Psoas muscle (tissue), 8 donors: ENCODE results near the gene UGT1A5. TPM values are rescaled to one million over a fixed set of nuclear protein-coding genes. Genes with fewer than 3 reads are reported as not detected.

Source experiments
- ATAC-seq, 4 donors: fragments of 200-7000 bp; cut with Tn5 transposase; one replicate each; pipeline ENCODE4 v1.9.1; 2020; ENCODE audit warnings: moderate library complexity in 3 of 4, mild to moderate bottlenecking in 2 of 4
- DNase-seq, 2 donors: peaks; one replicate each; pipeline ENCODE4 v3.0.0-alpha.2; 2020
- H3K27ac ChIP-seq: fragments of 200-600 bp; one replicate; pipeline ENCODE4 v1.8.0; 2022
- H3K27me3 ChIP-seq, 3 donors: fragments of 200-600 bp in 1 of 3; one replicate each; pipeline versions ENCODE4 v1.6.1 to v1.8.0; 2013 to 2022; ENCODE audit warnings: low read length in 2 of 3, mild to moderate bottlenecking in 2 of 3, moderate library complexity in 1 of 3; ENCODE audit not compliant: insufficient read depth in 3 of 3
- H3K36me3 ChIP-seq, 2 donors: fragments of 200-600 bp in 1 of 2; one replicate each; pipeline versions ENCODE4 v1.6.1 to v1.8.0; 2013 to 2022; ENCODE audit warnings: low read depth in 1 of 2, mild to moderate bottlenecking in 1 of 2, moderate library complexity in 1 of 2; ENCODE audit not compliant: insufficient read depth in 1 of 2
- H3K4me1 ChIP-seq: fragments of 200-600 bp; one replicate; pipeline ENCODE4 v1.8.0; 2022
- H3K4me3 ChIP-seq: fragments of 200-600 bp; one replicate; pipeline ENCODE4 v1.8.0; 2022; ENCODE audit warnings: mild to moderate bottlenecking
- H3K9me3 ChIP-seq: fragments of 200-600 bp; one replicate; pipeline ENCODE4 v1.8.0; 2022
- WGBS, 3 donors: extraction: QIAGEN DNeasy Blood & Tissue Kit; methylation state at CpG; one replicate each; pipeline versions ENCODE4 v1.1.6 to v1.1.7; 2013; 5-methylcytosine and 5-hydroxymethylcytosine counted together
- intact Hi-C, 2 donors: fragments of 100-400 bp; cut with DNase I; formaldehyde crosslinking; loops; one replicate each; pipeline versions ENCODE4 v1.11.0 to v1.14.2; 2022
- polyA plus RNA-seq, 3 donors: library from polyadenylated mRNA; stranded (reverse); fragments of 200-250 nt; gene quantifications; one replicate each; pipeline ENCODE4 v1.2.3, GENCODE V29; 2013
- total RNA-seq, 4 donors: library from RNA; stranded (reverse); fragmentation: NEBNext Ultra II Directional in 2 of 4; extraction: Animal tissue kit (Norgen Biotek cat#: 25700) in 2 of 4; gene quantifications; one replicate each; pipeline versions ENCODE4 v1.2.1 to v1.2.4, GENCODE V29; 2021 to 2023
- TF ChIP-seq, protein P1 (sequence below): fragments of 200-600 bp; IDR thresholded peaks from one replicate; pipeline ENCODE4 v1.8.0; 2022; ENCODE audit warnings: antibody characterized with exemption
- donor health status: healthy with polysubstance abuse.
- donor health status: DM: no; HTN: no; CAD: no; lungs with moderate emphysema.
- donor health status: Bipolar disorder and iron deficiency.
- donor health status: healthy.
- donor health status: DM: yes; HTN: yes; CAD: no.
- donor health status: DM: no; HTN: no; CAD: no.
- donor health status: DM: no; HTN: no; CAD: no.
- donor health status: DM: yes; HTN: yes; CAD: no.

Gene UGT1A5
- total and polyA plus RNA-seq, 7 donors: not detected

DNA sequence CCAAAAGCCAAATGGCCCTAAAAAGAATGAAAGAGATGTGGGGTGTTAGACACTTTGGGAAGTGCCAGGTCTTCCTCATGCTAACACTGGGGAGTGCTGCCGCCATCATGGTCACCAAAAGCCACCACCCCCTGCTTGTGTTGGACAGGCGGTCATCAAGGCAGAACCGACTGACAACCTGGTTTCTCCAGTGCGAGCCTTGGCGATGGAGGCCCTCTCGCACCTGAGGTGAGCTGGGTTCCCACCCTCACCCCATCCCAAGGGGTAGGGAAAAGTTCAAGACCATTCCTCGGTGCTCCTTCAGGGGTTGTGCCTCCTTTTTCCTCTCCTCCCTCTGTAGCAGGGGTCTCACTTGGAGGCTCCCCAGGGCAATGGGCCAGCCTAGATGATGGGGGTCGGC, 99.0 kb downstream of the UGT1A5 start:
- intact Hi-C loops: no loop called here
- Histone ChIP-seq H3K27ac (no peak overlapping the region), H3K4me3 (no peak overlapping the region), H3K36me3 (no peaks in the 10 kb centered on the region), H3K4me1 (no peaks in the 10 kb centered on the region), H3K27me3 (peaks cover 0 to 3% (median 0%) of the 10 kb centered on the region in 3 donors), H3K9me3 (no peaks in the 10 kb centered on the region)
- ATAC-seq (no peak), DNase-seq (no peak)
- whole genome bisulfite sequencing, 3 donors: 84 to 92% (median 85%) methylated on average over 8 of the region's 8 CpGs
- TF ChIP-seq, protein P1, sequence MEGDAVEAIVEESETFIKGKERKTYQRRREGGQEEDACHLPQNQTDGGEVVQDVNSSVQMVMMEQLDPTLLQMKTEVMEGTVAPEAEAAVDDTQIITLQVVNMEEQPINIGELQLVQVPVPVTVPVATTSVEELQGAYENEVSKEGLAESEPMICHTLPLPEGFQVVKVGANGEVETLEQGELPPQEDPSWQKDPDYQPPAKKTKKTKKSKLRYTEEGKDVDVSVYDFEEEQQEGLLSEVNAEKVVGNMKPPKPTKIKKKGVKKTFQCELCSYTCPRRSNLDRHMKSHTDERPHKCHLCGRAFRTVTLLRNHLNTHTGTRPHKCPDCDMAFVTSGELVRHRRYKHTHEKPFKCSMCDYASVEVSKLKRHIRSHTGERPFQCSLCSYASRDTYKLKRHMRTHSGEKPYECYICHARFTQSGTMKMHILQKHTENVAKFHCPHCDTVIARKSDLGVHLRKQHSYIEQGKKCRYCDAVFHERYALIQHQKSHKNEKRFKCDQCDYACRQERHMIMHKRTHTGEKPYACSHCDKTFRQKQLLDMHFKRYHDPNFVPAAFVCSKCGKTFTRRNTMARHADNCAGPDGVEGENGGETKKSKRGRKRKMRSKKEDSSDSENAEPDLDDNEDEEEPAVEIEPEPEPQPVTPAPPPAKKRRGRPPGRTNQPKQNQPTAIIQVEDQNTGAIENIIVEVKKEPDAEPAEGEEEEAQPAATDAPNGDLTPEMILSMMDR: no peak

DNA sequence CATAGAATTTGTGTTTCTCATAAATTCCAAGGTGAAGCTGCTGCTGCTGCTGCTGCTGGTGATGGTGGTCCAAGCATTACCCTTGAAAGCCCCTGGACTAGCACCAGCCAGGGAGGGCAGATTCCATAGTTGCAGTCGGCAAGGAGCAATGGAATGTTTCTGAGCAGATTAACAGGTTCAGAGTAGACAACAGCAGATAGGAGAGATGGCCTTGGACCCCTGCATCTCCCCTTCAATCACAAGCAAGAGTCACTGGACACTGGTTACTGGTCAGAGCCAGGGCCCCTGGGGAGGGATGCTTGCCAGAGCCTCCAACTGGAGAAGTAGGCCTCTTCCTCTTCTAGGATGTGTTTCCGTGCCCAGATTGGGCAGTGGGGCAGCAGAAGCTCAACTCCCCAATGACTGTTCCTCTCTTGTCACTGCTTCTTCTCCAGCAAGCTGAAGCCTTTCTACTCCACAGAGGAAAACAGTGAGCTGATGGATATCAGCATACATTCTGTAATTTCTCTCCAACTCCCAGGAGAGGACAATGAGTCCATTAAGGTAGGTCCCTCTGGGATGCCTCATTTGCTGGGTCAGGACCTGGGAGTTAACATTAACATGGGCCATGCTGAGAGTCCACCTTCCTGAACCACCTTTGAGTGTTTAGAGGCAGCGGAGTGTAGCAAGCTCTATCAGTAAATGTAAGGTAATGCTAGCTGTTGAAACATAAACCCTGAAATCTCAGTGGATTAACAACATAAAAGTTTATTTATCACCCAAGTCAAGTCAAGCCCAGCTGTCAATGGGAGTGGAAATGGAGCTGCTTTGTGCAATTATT, 100.7 kb downstream of the UGT1A5 start:
- intact Hi-C loops: no loop called here
- H3K27me3 ChIP-seq: peaks cover 0 to 7% (median 0%) of the 10 kb centered on the region in 3 donors
- no peak overlapping the region for H3K4me3 ChIP-seq
- 61 to 71% (median 70%) methylated on average over 3 of the region's 3 CpGs for whole genome bisulfite sequencing, 3 donors
- H3K4me1 ChIP-seq: no peaks in the 10 kb centered on the region
- TF ChIP-seq, protein P1: no peak
- no peak overlapping the region for H3K27ac ChIP-seq
- ATAC-seq: no peak
- H3K9me3 ChIP-seq: no peaks in the 10 kb centered on the region
- no peaks in the 10 kb centered on the region for H3K36me3 ChIP-seq
- no peak for DNase-seq

DNA sequence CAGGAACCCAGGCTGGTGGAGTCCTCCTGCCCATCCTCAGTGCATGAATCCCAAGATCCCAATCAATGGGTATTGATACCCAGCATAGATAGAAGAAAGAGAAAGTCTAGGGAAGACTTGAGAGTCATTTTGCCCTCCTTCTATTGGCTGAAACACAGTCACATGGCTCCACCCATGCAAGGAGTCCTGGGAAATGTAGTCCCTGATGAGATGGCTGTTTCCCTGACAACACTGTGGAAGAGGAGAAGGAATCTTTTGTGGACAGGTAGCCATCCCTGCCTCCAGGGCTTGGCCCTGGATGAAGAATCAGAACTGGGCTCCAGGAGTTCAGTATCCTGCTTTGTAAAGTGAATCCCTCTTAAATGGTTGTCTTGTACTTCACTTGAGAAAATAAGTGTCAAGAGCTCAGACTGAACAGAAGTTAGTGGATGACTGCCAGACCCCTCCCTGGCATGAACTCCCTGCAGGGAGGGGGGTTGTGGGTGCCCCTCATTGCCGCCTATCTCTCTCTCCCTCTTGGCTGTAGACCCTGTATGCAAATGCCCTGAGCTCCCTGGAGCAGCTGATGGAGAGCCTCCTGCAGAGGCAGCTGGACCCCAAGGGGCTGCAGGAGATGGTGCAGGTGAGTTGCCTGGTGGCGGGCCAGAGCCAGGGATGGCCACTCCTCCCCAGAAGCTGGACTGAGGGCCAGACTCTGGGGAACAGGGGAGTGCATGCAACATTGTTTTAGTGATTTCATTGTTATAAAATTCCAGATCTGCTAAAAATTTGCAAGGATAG, 101.5 kb downstream of the UGT1A5 start:
- Histone ChIP-seq H3K4me3 (no peak overlapping the region), H3K36me3 (no peaks in the 10 kb centered on the region), H3K27ac (no peak overlapping the region), H3K9me3 (no peaks in the 10 kb centered on the region), H3K4me1 (no peaks in the 10 kb centered on the region), H3K27me3 (peaks cover 0 to 4% (median 0%) of the 10 kb centered on the region in 3 donors)
- WGBS, 3 donors: 41 to 68% (median 47%) methylated on average over 2 of the region's 2 CpGs
- DNase-seq (no peak), ATAC-seq (no peak)
- intact Hi-C loops: no loop called here
- TF ChIP-seq, protein P1: no peak

DNA sequence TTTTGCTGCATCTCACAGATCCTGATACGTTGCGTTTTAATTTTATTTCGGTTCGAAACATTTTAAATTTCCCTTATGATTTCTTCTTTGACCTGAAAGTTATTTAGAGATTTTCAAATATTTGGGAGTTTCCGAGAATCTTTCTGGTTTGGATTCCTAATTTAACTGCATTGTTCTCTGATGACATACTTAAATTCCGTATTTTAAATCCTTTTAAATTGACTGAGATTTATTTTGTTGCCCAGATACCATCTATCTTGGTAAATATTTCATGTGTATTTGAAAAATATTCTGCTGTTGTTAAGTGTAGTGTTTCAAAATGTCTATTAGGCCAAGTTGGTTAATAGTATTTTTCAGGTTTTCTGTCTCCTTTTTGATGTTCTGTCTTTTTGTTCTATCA, 103.2 kb downstream of the UGT1A5 start:
- H3K9me3 ChIP-seq: no peaks in the 10 kb centered on the region
- DNase-seq: no peak
- no peak for ATAC-seq
- H3K4me3 ChIP-seq: no peak overlapping the region
- H3K27me3 ChIP-seq: peaks cover 0 to 4% (median 0%) of the 10 kb centered on the region in 3 donors
- no peaks in the 10 kb centered on the region for H3K4me1 ChIP-seq
- H3K27ac ChIP-seq: no peak overlapping the region
- intact Hi-C loops: no loop called here
- WGBS, 3 donors: 35 to 58% (median 55%) methylated on average over 6 of the region's 6 CpGs
- TF ChIP-seq, protein P1: no peak
- H3K36me3 ChIP-seq: no peaks in the 10 kb centered on the region
